GM12878 (cell line): ENCODE results near the gene TSHZ2. TPM values are rescaled to one million over a fixed set of nuclear protein-coding genes. Genes with fewer than 3 reads are reported as not detected.
A peak's percentile ranks its signal among the peaks of the same experiment; 100 is the strongest.

ENCODE experiments used
- ATAC-seq: fragments of 200-7000 bp; cut with Tn5 transposase; 3 replicates; pipeline ENCODE4 v1.9.1; 2020; ENCODE audit warnings: mild to moderate bottlenecking, moderate library complexity
- BruUV-seq: library from RNA; stranded (reverse); fragments of 400-500 nt; replicated peaks from 2 replicates; lab custom pipeline; 2021; lab: Mats Ljungman, UMichigan
- CTCF ChIA-PET: fragments of 300-600 bp; sonication (Branson Sonifier 250); formaldehyde crosslinking; extraction: SDS; loops from one replicate; lab custom pipeline; 2021; ENCODE audit warnings: inconsistent platforms; lab: Yijun Ruan, JAX
- POLR2A ChIA-PET: fragments of 350-600 bp; formaldehyde crosslinking; extraction: SDS; loops from one replicate; lab custom pipeline; 2021; ENCODE audit warnings: inconsistent platforms; lab: Charles Lee
- RAD21 ChIA-PET: fragments of 300-600 bp; sonication (Branson Sonifier 250); formaldehyde crosslinking; loops from one replicate; lab custom pipeline; 2023; ENCODE audit warnings: antibody characterized with exemption; ENCODE audit not compliant: unreplicated experiment; lab: Charles Lee
- SMC1A ChIA-PET: fragments of 300-600 bp; sonication (Branson Sonifier 250); formaldehyde crosslinking; loops from one replicate; lab custom pipeline; 2023; ENCODE audit not compliant: unreplicated experiment, uncharacterized antibody; lab: Charles Lee
- DNase-seq: peaks from one replicate; pipeline ENCODE4 v3.0.0-alpha.2; 2011; ENCODE audit warnings: low read depth, low spot score
- FAIRE-seq: peaks from 3 replicates; lab custom pipeline; 2011; peaks lifted over from hg19 to GRCh38; lab: Jason Lieb, UNC
- H2AFZ ChIP-seq: 2 replicates; pipeline ENCODE4 v1.6.0; 2011; ENCODE audit warnings: low read depth, low read length, control low read depth; ENCODE audit not compliant: control insufficient read depth
- H3K27ac ChIP-seq: 2 replicates; pipeline ENCODE4 v1.5.1; 2011; ENCODE audit warnings: control low read depth; ENCODE audit not compliant: control insufficient read depth, insufficient read depth
- H3K27me3 ChIP-seq, 2 experiments: replicated peaks in 1 of 2; 2 replicates each; pipeline versions ENCODE4 v1.6.0 to v1.6.1; 2011; ENCODE audit warnings: low read length in 1 of 2; ENCODE audit not compliant: control insufficient read depth in 2 of 2, insufficient read depth in 2 of 2
- H3K36me3 ChIP-seq, 2 experiments: 2 replicates each; pipeline ENCODE4 v1.5.1; 2011; ENCODE audit warnings: low read length in 1 of 2; ENCODE audit not compliant: control insufficient read depth in 2 of 2, insufficient read depth in 2 of 2
- H3K4me1 ChIP-seq: 2 replicates; pipeline ENCODE4 v1.6.1; 2011; ENCODE audit warnings: mild to moderate bottlenecking, low read length, moderate library complexity, mixed read lengths; ENCODE audit not compliant: control insufficient read depth, insufficient read depth
- H3K4me2 ChIP-seq: 2 replicates; pipeline ENCODE4 v1.6.0; 2011; ENCODE audit warnings: control low read depth; ENCODE audit not compliant: control insufficient read depth, insufficient read depth
- H3K4me3 ChIP-seq: fragments of 200-600 bp; sonication (generic); 2 replicates; pipeline ENCODE4 v1.5.1; 2016
- H3K79me2 ChIP-seq: 2 replicates; pipeline ENCODE4 v1.6.0; 2011; ENCODE audit warnings: low read length; ENCODE audit not compliant: control insufficient read depth, insufficient read depth
- H3K9ac ChIP-seq: 2 replicates; pipeline ENCODE4 v1.8.0; 2011; ENCODE audit warnings: low read length, control low read depth, mixed read lengths; ENCODE audit not compliant: control insufficient read depth, insufficient read depth
- H3K9me3 ChIP-seq: replicated peaks from 3 replicates; pipeline ENCODE4 v1.5.1; 2011; ENCODE audit warnings: mild to moderate bottlenecking, low read length; ENCODE audit not compliant: control insufficient read depth, insufficient read depth
- H4K20me1 ChIP-seq: 2 replicates; pipeline ENCODE4 v1.6.0; 2011; ENCODE audit not compliant: control insufficient read depth, insufficient read depth
- DPF2 ChIP-seq: fragments of 450-650 bp; IDR thresholded peaks from 2 replicates; pipeline ENCODE4 v1.6.1; 2017; ENCODE audit warnings: mild to moderate bottlenecking
- MAX ChIP-seq: IDR thresholded peaks from 2 replicates; pipeline ENCODE4 v1.6.1; 2012; ENCODE audit warnings: low read depth, low read length, improper control_type of control experiment
- NR2C1 ChIP-seq: fragments of 450-650 bp; IDR thresholded peaks from 2 replicates; pipeline ENCODE4 v1.6.1; 2017; ENCODE audit warnings: antibody characterized with exemption, mild to moderate bottlenecking, moderate library complexity
- PBX3 ChIP-seq: IDR thresholded peaks from 2 replicates; pipeline ENCODE4 v1.6.1; 2011; ENCODE audit warnings: mild to moderate bottlenecking, low read depth, low read length, moderate library complexity; ENCODE audit not compliant: insufficient replicate concordance
- SPI1 ChIP-seq: IDR thresholded peaks from 2 replicates; pipeline ENCODE4 v1.6.1; 2011; ENCODE audit warnings: low read depth, mild to moderate bottlenecking, low read length, moderate library complexity, borderline replicate concordance; ENCODE audit not compliant: insufficient read depth
- WGBS: methylation state at CpG from one replicate; pipeline ENCODE4 v1.1.6; 2016; ENCODE audit warnings: low lambda C conversion rate; ENCODE audit not compliant: insufficient replicate concordance, insufficient coverage; ENCODE audit errors: missing lambda C conversion rate; 5-methylcytosine and 5-hydroxymethylcytosine counted together
- in situ Hi-C: fragments of 300-500 bp; cut with MboI; formaldehyde crosslinking; loops from 9 replicates; pipeline ENCODE4 v1.14.3; 2018; ENCODE audit warnings: mixed read lengths
- intact Hi-C: fragments of 100-400 bp; cut with micrococcal nuclease; formaldehyde crosslinking; loops from one replicate; pipeline ENCODE4 v1.14.2; 2022; ENCODE audit not compliant: unreplicated experiment
- polyA plus RNA-seq, 11 experiments: library from polyadenylated mRNA; depleted of rRNA in 4 of 11; unstranded in 6 of 11; stranded (reverse) in 5 of 11; fragments of >200 nt; fragmentation: Nextera tagmentation in 4 of 11; fragmentation: Illumina TruSeq in 1 of 11; extraction: Ambion mirVana in 4 of 11; extraction: Trizol in 1 of 11; gene quantifications; 1 replicate in 1 of 11; 2 replicates in 10 of 11; pipeline versions ENCODE4 v1.2.1 to v1.2.3, GENCODE V29; 2011 to 2016; ENCODE audit warnings: inconsistent platforms in 2 of 11, missing spikeins in 2 of 11, low read depth in 1 of 11
- total RNA-seq, 4 experiments: library from RNA; depleted of rRNA in 3 of 4; stranded (reverse); fragments of >200 nt in 3 of 4; fragmentation: Illumina TruSeq in 1 of 4; extraction: Trizol in 1 of 4; gene quantifications; 2 replicates each; pipeline versions ENCODE4 v1.2.1 to v1.2.3, GENCODE V29; 2013 to 2021
- TF ChIP-seq, protein P1 (sequence below): fragments of 450-650 bp; IDR thresholded peaks from 2 replicates; pipeline ENCODE4 v1.6.1; 2017; ENCODE audit warnings: borderline replicate concordance

TSHZ2 gene
- total and polyA plus RNA-seq, 10 of the 15 experiments (the other 5 are each of a cell fraction or from before 2014, with no cell fraction given): 0.01 to 0.86 (median 0.13) TPM; not detected in 2

DNA sequence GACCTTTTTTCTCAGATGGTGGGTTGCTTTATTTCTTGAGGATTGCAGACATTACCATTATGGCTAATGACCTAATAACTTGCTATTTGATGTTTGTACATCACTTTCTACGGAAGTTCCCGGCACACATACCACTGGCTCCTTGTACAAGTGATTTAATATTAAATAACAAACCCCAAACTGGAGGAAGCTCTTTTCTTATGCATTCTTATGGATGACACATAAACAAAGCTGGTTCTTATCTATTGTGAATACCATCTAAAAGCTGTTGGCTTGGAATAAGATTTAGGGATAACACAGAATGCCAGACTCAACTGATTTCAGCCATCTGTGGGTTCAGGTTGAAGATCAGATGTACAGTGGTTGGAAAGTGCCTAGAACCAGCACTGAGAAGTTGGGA is 272.6 kb downstream of the TSHZ2 start (continued):
- TF ChIP-seq PBX3 (no peak), DPF2 (no peak), MAX (no peak)
- TF ChIP-seq, protein P1, sequence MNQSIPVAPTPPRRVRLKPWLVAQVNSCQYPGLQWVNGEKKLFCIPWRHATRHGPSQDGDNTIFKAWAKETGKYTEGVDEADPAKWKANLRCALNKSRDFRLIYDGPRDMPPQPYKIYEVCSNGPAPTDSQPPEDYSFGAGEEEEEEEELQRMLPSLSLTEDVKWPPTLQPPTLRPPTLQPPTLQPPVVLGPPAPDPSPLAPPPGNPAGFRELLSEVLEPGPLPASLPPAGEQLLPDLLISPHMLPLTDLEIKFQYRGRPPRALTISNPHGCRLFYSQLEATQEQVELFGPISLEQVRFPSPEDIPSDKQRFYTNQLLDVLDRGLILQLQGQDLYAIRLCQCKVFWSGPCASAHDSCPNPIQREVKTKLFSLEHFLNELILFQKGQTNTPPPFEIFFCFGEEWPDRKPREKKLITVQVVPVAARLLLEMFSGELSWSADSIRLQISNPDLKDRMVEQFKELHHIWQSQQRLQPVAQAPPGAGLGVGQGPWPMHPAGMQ: no peak
- TF ChIP-seq, all 136 proteins: peak for 0

- no peak overlapping the region for H3K27ac ChIP-seq
- ChIA-PET POLR2A (no interaction called here), RAD21 (no interaction called here), CTCF (interaction anchor here (1.0 kb wide), 1 partner anchor 800 kb away, joined by 3 read pairs; no protein-coding TSS in a partner anchor), SMC1A (no interaction called here)
- intact Hi-C loops: no loop called here
- no peaks in the 10 kb centered on the region for H3K9me3 ChIP-seq
- FAIRE-seq (no peak), DNase-seq (no peak), ATAC-seq (no peak)
- in situ Hi-C loops: no loop called here
- TF ChIP-seq SPI1 (peak; percentile 46; the same call in 1 of the 2 replicates), NR2C1 (no peak)
- H3K9ac ChIP-seq: no peak overlapping the region
- H3K4me2 ChIP-seq: no peak overlapping the region
- BruUV-seq: no TSS peak
- H4K20me1 ChIP-seq: no peaks in the 10 kb centered on the region
- H3K4me1 ChIP-seq: no peaks in the 10 kb centered on the region
- no peaks in the 10 kb centered on the region for H3K79me2 ChIP-seq
- H2AFZ ChIP-seq: no peak overlapping the region
- WGBS: 83% methylated on average over 1 of the region's 1 CpG
- no peaks in the 10 kb centered on the region for H3K27me3 ChIP-seq
- H3K36me3 ChIP-seq: no peaks in the 10 kb centered on the region
- H3K4me3 ChIP-seq: no peak overlapping the region
These were observed 273.4 kb downstream of the TSHZ2 start for GRCh38 chr20:53245574-53245973.
